HFFc6 (cell line): ENCODE data around the gene PPP2R2B. TPM values are rescaled to one million over a fixed set of nuclear protein-coding genes. Genes with fewer than 3 reads are reported as not detected.

Experiments
- DNase-seq: peaks from one replicate; pipeline ENCODE4 v3.0.0-alpha.2; 2018
- H3K27ac Mint-ChIP-seq: 2 replicates; pipeline ENCODE4 v1.8.0; 2020; ENCODE audit warnings: mild to moderate bottlenecking, mixed read lengths
- H3K27me3 Mint-ChIP-seq: 2 replicates; pipeline ENCODE4 v1.8.0; 2021; ENCODE audit warnings: mild to moderate bottlenecking, moderate library complexity, mixed read lengths; ENCODE audit not compliant: insufficient read depth
- H3K36me3 Mint-ChIP-seq: 2 replicates; pipeline ENCODE4 v1.8.0; 2021; ENCODE audit warnings: low read depth, mixed read lengths
- H3K4me1 Mint-ChIP-seq: 2 replicates; pipeline ENCODE4 v1.8.0; 2020; ENCODE audit warnings: low read depth, mixed read lengths
- H3K4me3 Mint-ChIP-seq: 2 replicates; pipeline ENCODE4 v1.8.0; 2020; ENCODE audit warnings: mild to moderate bottlenecking, moderate library complexity, mixed read lengths
- H3K9me3 Mint-ChIP-seq: 2 replicates; pipeline ENCODE4 v1.8.0; 2020; ENCODE audit warnings: mild to moderate bottlenecking, mixed read lengths
- CTCF ChIP-seq: fragments of 200-600 bp; sonication (generic); IDR thresholded peaks from 2 replicates; pipeline ENCODE4 v1.5.0; 2021; ENCODE audit warnings: antibody characterized with exemption, mild to moderate bottlenecking
- total RNA-seq, 6 experiments: library from RNA; stranded (reverse); fragmentation: NEBNext Ultra II Directional; extraction: Animal tissue kit (Norgen Biotek cat#: 25700); gene quantifications; 2 replicates in 1 of 6; 3 replicates in 5 of 6; pipeline ENCODE4 v1.2.3, GENCODE V29; 2021

The PPP2R2B gene
- total RNA-seq, 6 experiments from 2014 or later = not detected

- peaks cover 29% of the 10 kb centered on the region for H3K9me3 Mint-ChIP-seq
- no peaks in the 10 kb centered on the region for H3K36me3 Mint-ChIP-seq
- no peaks in the 10 kb centered on the region for H3K4me1 Mint-ChIP-seq
- peaks cover 2% of the 10 kb centered on the region; the same call in 1 of the 2 replicates for H3K27me3 Mint-ChIP-seq
- no peak overlapping the region for H3K4me3 Mint-ChIP-seq
- TF ChIP-seq CTCF = no peak
- no peak for DNase-seq
- H3K27ac Mint-ChIP-seq = no peak overlapping the region
Observed at GRCh38 chr5:146817973-146818372, 60.6 kb downstream of the PPP2R2B start.

- no peak for DNase-seq
- Mint-ChIP-seq H3K36me3 (no peaks in the 10 kb centered on the region), H3K27me3 (peaks cover 2% of the 10 kb centered on the region; the same call in 1 of the 2 replicates), H3K9me3 (peaks cover 22% of the 10 kb centered on the region), H3K27ac (no peak overlapping the region), H3K4me1 (no peaks in the 10 kb centered on the region), H3K4me3 (no peak overlapping the region)
- TF ChIP-seq CTCF = no peak
Observed at GRCh38 chr5:146816775-146817387, 61.7 kb downstream of the PPP2R2B start.

- H3K27me3 Mint-ChIP-seq = peaks cover 2% of the 10 kb centered on the region; the same call in 1 of the 2 replicates
- peaks cover 22% of the 10 kb centered on the region for H3K9me3 Mint-ChIP-seq
- H3K4me1 Mint-ChIP-seq = no peaks in the 10 kb centered on the region
- DNase-seq = no peak
- no peak overlapping the region for H3K4me3 Mint-ChIP-seq
- H3K27ac Mint-ChIP-seq = no peak overlapping the region
- no peaks in the 10 kb centered on the region for H3K36me3 Mint-ChIP-seq
- no peak for TF ChIP-seq CTCF
Observed at GRCh38 chr5:146815411-146815810, 63.1 kb downstream of the PPP2R2B start.

GRCh38 chr5:146813346-146814157, 65.0 kb downstream of the PPP2R2B start:
- Mint-ChIP-seq H3K4me3 (no peak overlapping the region), H3K27me3 (peaks cover 2% of the 10 kb centered on the region; the same call in 1 of the 2 replicates), H3K27ac (no peak overlapping the region), H3K36me3 (no peaks in the 10 kb centered on the region), H3K4me1 (no peaks in the 10 kb centered on the region), H3K9me3 (peaks cover 22% of the 10 kb centered on the region)
- TF ChIP-seq CTCF = no peak
- no peak for DNase-seq

- H3K9me3 Mint-ChIP-seq = peaks cover 7% of the 10 kb centered on the region
- H3K27ac Mint-ChIP-seq = no peak overlapping the region
- no peaks in the 10 kb centered on the region for H3K36me3 Mint-ChIP-seq
- H3K27me3 Mint-ChIP-seq = no peaks in the 10 kb centered on the region; the same call in 1 of the 2 replicates
- H3K4me3 Mint-ChIP-seq = no peak overlapping the region
- TF ChIP-seq CTCF = no peak
- no peak for DNase-seq
- H3K4me1 Mint-ChIP-seq = no peaks in the 10 kb centered on the region
Observed at GRCh38 chr5:146805081-146805480, 73.5 kb downstream of the PPP2R2B start.
